Measurements from ENCODE around the gene C1QTNF12. TPM values are rescaled to one million over a fixed set of nuclear protein-coding genes. Genes with fewer than 3 reads are reported as not detected.

Gene C1QTNF12
- total and polyA plus RNA-seq, 2 experiments from 2014 or later: 1.5 TPM; not detected in 1

DNA sequence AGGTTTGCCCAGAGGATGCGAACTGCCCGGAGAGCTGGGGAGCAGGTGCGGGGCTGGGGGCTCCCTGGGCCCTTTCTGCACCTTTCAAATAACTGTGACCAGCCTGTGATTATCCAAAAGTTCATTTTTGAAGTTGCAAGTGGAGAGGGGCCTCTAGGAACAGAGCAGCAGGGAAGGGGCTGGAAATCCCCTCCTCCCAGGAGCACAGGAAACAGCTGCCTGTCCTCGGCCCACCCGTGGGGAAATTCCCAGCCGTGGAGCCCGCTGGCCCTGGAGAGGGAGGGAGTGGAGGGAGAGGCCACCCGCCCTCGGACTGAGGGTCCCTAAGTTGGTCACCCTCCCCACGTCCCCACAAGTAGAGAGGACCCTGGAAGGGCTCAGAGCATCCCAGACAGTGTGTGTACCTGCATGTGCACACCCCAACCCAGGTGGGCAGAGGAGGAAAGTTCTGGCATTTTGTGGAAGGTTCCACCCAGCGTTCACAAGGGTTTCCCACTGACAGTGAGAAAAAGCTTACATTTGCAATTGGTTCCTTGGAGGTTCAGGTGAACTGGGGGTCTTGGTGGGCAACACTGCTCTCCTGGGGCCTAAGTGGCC, 31.3 kb downstream of the C1QTNF12 start:
- Histone ChIP-seq H3K36me3 (peaks cover 9% of the 10 kb centered on the region), H3K4me1 (ENCODE audit: low read depth) (no peaks in the 10 kb centered on the region), H3K27ac (no peak overlapping the region), H3K9me3 (ENCODE audit: low read depth) (no peaks in the 10 kb centered on the region), H3K27me3 (no peaks in the 10 kb centered on the region), H3K4me3 (no peak overlapping the region)
- TF ChIP-seq, protein P1, sequence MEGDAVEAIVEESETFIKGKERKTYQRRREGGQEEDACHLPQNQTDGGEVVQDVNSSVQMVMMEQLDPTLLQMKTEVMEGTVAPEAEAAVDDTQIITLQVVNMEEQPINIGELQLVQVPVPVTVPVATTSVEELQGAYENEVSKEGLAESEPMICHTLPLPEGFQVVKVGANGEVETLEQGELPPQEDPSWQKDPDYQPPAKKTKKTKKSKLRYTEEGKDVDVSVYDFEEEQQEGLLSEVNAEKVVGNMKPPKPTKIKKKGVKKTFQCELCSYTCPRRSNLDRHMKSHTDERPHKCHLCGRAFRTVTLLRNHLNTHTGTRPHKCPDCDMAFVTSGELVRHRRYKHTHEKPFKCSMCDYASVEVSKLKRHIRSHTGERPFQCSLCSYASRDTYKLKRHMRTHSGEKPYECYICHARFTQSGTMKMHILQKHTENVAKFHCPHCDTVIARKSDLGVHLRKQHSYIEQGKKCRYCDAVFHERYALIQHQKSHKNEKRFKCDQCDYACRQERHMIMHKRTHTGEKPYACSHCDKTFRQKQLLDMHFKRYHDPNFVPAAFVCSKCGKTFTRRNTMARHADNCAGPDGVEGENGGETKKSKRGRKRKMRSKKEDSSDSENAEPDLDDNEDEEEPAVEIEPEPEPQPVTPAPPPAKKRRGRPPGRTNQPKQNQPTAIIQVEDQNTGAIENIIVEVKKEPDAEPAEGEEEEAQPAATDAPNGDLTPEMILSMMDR (IDR thresholded peaks at IDR 0.05; ENCODE audit: low read depth, low read length): no peak
- DNase-seq (ENCODE audit: low read depth in 1 of 2, low spot score in 1 of 2): no peak

- Histone ChIP-seq H3K36me3 (peaks cover 7% of the 10 kb centered on the region), H3K4me1 (ENCODE audit: low read depth) (no peaks in the 10 kb centered on the region), H3K27me3 (no peaks in the 10 kb centered on the region), H3K27ac (no peak within 1 kb of the TSS), H3K9me3 (ENCODE audit: low read depth) (no peaks in the 10 kb centered on the region), H3K4me3 (no peak within 1 kb of the TSS)
- TF ChIP-seq, protein P1 (IDR thresholded peaks at IDR 0.05; ENCODE audit: low read depth, low read length): no peak
- DNase-seq (ENCODE audit: low read depth in 1 of 2, low spot score in 1 of 2): no peak
Observed at GRCh38 chr1:1213345-1214265, 32.9 kb downstream of the C1QTNF12 start, which contains the start of gene TNFRSF4. TNFRSF4 (minus strand) TSS chr1:1214153; CDS start chr1:1214127, 26 bp downstream.

GRCh38 chr1:1212780-1213344, 33.7 kb downstream of the C1QTNF12 start:
- peak in 1 of 2 donors; percentile 16 for DNase-seq (ENCODE audit: low read depth in 1 of 2, low spot score in 1 of 2)
- Histone ChIP-seq H3K4me3 (no peak overlapping the region), H3K36me3 (peaks cover 5% of the 10 kb centered on the region), H3K27ac (no peak overlapping the region), H3K4me1 (ENCODE audit: low read depth) (no peaks in the 10 kb centered on the region), H3K27me3 (no peaks in the 10 kb centered on the region), H3K9me3 (ENCODE audit: low read depth) (no peaks in the 10 kb centered on the region)
- TF ChIP-seq, protein P1 (IDR thresholded peaks at IDR 0.05; ENCODE audit: low read depth, low read length): no peak

DNA sequence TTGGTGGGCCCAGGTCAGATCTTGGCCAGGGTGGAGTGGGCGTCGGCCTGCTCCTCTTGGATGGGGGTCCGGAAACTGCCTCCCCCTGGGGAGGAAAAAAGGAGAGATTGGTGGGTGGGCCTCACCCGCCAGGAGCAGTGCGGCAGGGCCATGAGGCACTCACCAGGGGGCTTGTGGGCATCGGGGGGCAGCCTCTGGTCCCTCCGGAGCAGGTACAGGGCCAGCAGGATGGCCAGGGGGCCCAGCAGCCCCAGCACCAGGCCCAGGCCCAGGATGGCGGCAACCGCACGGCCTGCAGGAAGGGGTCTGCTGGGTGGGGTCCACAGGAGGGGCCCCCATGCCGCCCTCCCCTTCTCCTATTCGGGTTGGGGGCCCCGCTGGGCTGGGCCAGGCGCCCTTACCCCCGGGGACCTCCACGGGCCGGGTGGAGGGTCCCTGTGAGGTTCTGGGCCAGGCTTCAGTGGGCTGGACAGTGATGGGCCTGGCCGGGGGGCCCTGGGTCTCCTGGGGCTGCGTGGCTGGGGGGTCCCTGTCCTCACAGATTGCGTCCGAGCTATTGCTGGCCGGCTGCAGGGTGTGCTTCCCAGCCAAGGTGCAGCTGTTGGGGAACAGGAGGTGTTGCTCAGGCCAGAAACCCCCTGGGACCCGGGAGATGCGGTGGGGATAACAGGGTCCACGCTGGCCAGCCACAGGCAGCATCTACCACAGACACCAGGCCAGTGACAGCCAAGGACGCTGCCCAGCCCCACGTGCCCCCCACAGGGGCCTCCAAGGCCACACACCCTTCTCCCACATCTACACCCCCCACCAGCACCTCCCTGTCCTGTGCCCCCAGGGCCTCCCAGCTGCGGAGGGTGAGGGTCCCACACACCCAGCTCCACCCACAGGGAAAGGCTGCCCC, 34.7 kb downstream of the C1QTNF12 start:
- Histone ChIP-seq H3K27me3 (peaks cover 7% of the 10 kb centered on the region), H3K36me3 (peaks cover 2% of the 10 kb centered on the region), H3K27ac (no peak overlapping the region), H3K4me3 (no peak overlapping the region), H3K9me3 (ENCODE audit: low read depth) (no peaks in the 10 kb centered on the region), H3K4me1 (ENCODE audit: low read depth) (no peaks in the 10 kb centered on the region)
- no peak for DNase-seq (ENCODE audit: low read depth in 1 of 2, low spot score in 1 of 2)
- TF ChIP-seq, protein P1 (IDR thresholded peaks at IDR 0.05; ENCODE audit: low read depth, low read length): no peak
